UCSD-AML1 (cell line): Measurements from ENCODE around the gene MSLN.

Source experiments
- DNase-seq: peaks from one replicate; lab custom pipeline; 2025; ENCODE audit not compliant: unreplicated experiment; lab: John Stamatoyannopoulos, UW

Gene MSLN

DNA sequence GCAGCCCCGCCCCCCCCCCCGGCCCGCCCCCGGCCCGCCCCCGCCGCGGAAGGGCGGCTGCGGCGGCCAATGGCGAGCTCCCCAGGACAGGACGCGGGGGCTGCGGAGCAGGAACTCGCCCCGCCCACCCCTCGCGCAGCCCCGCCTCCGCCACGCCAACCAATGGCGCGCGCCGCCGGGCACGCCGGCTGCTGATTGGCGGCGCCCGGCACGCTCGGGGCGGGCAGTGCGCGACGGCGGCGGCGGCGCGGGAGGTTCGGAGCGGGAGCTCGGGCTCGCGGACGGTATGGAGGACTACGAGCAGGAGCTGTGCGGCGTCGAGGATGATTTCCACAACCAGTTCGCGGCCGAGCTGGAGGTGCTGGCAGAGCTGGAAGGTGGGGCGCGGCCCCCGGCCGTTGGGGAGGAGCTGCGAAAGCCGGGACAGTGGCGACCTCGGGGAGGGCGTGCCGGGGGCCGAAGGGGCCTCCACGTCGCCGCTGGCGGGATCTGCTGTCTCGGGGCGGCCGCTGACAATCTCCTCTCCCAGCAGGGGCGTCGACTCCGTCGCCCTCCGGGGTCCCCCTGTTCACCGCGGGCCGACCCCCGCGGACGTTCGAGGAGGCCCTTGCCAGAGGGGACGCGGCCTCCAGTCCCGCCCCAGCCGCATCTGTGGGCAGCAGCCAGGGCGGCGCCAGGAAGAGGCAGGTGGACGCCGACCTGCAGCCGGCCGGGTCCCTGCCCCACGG is 28.0 kb downstream of the MSLN start, which contains the start of gene CHTF18:
Gene CHTF18, plus strand, starts transcription at position 222 of the 728 bp plus-strand sequence. Its CDS starts 65 bp downstream, at position 287.
- DNase-seq = peak; percentile 94

DNA sequence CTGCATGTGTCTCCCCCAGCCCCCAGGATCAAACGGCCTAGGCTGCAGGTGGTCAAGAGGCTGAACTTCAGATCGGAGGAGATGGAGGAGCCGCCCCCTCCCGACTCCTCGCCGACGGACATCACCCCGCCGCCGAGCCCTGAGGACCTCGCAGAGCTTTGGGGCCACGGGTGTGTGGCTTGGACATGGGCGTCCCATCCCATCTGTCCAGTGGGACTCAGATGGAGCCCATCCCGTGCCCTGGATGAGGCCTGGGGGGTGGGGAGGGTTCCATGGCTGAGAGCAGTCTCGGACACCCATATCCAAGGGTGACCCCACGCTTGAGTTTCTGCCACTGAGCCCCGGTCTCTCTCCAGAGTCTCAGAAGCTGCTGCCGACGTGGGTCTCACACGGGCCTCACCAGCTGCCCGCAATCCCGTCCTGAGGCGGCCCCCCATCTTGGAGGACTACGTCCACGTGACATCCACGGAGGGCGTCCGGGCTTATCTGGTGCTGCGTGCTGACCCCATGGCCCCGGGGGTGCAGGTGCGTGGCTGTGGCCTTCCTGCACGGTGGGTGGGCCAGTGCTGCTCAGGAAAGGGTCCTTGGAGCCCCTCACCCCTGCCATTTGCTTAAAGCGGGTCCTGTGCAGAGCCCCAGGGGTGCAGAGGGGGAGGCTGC is 28.8 kb downstream of the MSLN start:
- no peak for DNase-seq

GRCh38 chr16:790086-790485 is 29.6 kb downstream of the MSLN start:
- no peak for DNase-seq

GRCh38 chr16:791131-791530 is 30.6 kb downstream of the MSLN start:
- DNase-seq = no peak

GRCh38 chr16:792221-792995 is 31.9 kb downstream of the MSLN start:
- DNase-seq = no peak

GRCh38 chr16:793414-793813 is 32.9 kb downstream of the MSLN start:
- no peak for DNase-seq

- DNase-seq = no peak
Observed at GRCh38 chr16:794091-794822, 33.7 kb downstream of the MSLN start.

GRCh38 chr16:794853-795466 is 34.4 kb downstream of the MSLN start:
- no peak for DNase-seq

DNA sequence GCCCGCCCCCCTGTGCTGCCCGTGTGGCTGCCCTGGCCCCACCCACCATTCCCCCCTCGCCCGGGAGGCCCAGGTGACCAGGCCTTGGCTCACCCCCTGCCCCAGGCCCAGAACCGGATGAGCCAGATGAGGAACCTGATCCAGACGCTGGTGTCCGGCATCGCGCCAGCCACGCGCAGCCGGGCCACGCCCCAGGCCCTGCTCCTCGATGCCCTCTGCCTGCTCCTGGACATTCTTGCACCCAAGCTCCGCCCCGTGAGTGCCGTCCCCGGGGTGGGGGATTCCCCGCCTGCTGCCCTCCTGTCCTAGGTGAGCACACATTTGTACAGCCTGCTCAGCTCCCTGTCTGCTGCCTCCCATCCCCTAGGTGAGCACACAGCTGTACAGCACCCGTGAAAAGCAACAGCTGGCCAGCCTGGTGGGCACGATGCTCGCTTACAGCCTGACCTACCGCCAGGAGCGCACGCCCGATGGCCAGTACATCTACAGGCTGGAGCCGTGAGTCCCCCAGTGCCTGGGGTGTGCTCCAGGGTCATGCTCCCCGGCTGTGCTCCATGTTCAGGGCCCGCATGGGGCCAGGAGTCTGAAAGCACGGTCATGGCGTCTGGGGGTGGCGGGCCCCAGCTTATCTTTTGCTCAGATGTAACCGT is 35.2 kb downstream of the MSLN start:
- no peak for DNase-seq

- no peak for DNase-seq
Observed at GRCh38 chr16:796296-797119, 36.0 kb downstream of the MSLN start.

DNA sequence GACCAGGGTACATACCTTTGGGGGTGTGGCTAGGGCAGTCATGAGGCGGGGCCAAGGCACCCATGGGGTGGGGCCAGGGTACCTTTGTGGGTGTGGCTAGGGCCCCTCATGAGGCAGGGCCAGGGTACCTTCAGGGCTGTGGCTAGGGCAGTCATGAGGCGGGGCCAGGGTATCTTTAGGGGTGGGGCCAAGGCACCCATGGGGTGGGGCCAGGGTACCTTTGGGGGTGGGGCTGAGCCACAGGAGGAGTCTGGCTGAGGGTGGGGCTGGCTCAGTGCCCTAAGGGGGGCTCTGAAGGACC is 36.5 kb downstream of the MSLN start:
- DNase-seq = no peak

- no peak for DNase-seq
Observed at GRCh38 chr16:797686-798085, 37.2 kb downstream of the MSLN start.

GRCh38 chr16:798666-799065 is 38.1 kb downstream of the MSLN start:
- DNase-seq = no peak

- DNase-seq = no peak
Observed at GRCh38 chr16:799111-799947, 38.8 kb downstream of the MSLN start.

DNA sequence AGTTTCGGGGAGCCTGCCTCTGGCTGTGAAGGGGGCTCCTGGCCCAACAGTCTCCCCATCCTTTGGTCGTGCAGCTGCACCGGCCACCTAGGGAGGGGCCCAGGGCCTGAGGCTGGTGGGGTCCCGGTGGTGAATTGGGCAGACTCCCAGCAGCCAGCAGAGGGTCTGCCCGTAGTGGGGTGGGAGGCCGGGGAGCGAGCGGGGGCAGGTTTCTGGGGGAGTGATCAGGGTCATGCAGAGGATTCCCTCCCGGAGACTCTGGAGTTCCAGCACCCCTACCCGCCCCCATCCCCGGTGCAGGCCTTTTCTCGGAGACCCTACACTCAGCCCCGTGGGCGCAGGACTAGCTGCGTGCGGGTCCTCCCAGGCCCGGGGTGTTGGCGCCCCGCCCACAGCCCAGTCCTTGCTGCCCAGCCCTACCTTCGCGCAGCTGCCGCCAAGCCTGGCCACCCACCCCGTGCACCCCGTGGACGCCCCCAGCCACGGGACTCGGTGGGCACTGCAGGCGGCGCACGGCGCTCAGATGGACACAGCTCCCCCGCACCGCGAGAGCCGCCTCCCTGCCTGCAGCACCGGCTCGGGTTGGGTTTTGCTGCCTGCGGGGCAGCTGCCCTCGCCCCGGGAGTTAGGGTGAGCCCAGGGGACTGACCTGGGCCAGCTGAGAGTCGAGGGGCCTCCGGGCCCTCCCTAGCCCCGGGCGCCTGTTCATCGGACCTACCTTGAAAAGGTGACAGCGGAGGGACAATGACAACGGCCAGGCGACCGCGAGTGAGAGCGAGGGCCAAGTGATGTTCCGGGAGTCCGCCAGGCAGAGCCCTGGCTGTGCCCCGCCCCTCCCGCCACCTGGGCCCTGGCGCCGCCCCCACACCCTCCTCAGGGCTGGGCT is 39.7 kb downstream of the MSLN start, which contains the start of gene GNG13:
Gene GNG13, minus strand, starts transcription at position 787 of the 886 bp plus-strand sequence. CDS start 1,657 bp downstream, outside the sequence.
- no peak for DNase-seq

GRCh38 chr16:800834-801511 is 40.4 kb downstream of the MSLN start:
- no peak for DNase-seq
